Fibroblast of lung (primary cell): ENCODE measurements around the gene OR8A1. TPM values are rescaled to one million over a fixed set of nuclear protein-coding genes. Genes with fewer than 3 reads are reported as not detected.

Source experiments
- DNase-seq, 2 donors: peaks; one replicate each; pipeline versions ENCODE4 v3.0.0 to v3.0.0-alpha.2; 2010; ENCODE audit warnings: low read depth in 2 of 2
- H2AFZ ChIP-seq: 2 replicates; pipeline ENCODE4 v1.5.1; 2012; ENCODE audit warnings: low read length, control low read depth, inconsistent platforms
- H3K27ac ChIP-seq: 2 replicates; pipeline ENCODE4 v1.5.1; 2011; ENCODE audit warnings: low read length, control low read depth; ENCODE audit not compliant: insufficient read depth
- H3K27me3 ChIP-seq: 2 replicates; pipeline ENCODE4 v1.5.1; 2011; ENCODE audit warnings: mild to moderate bottlenecking, low read length; ENCODE audit not compliant: control insufficient read depth, insufficient read depth
- H3K36me3 ChIP-seq: 2 replicates; pipeline ENCODE4 v1.5.1; 2011; ENCODE audit warnings: low read length; ENCODE audit not compliant: control insufficient read depth, insufficient read depth
- H3K4me1 ChIP-seq: 2 replicates; pipeline ENCODE4 v1.5.1; 2011; ENCODE audit warnings: low read length; ENCODE audit not compliant: control insufficient read depth, insufficient read depth; ENCODE audit errors: extremely low read depth
- H3K4me2 ChIP-seq: 2 replicates; pipeline ENCODE4 v1.5.1; 2011; ENCODE audit warnings: low read length, control low read depth; ENCODE audit not compliant: insufficient read depth; ENCODE audit errors: extremely low read depth
- H3K4me3 ChIP-seq, 4 experiments: fragments of 200-600 bp in 1 of 4; sonication (generic) in 1 of 4; replicated peaks in 1 of 4; 2 replicates each; pipeline ENCODE4 v1.5.1; 2011 to 2016; ENCODE audit warnings: low read length in 4 of 4, low read depth in 3 of 4, mild to moderate bottlenecking in 3 of 4, control low read depth in 2 of 4, inconsistent platforms in 1 of 4, mixed read lengths in 1 of 4; ENCODE audit not compliant: insufficient read depth in 1 of 4; ENCODE audit errors: control extremely low read depth in 1 of 4
- H3K79me2 ChIP-seq: 2 replicates; pipeline ENCODE4 v1.5.1; 2012; ENCODE audit warnings: mild to moderate bottlenecking, low read length, inconsistent platforms; ENCODE audit not compliant: control insufficient read depth, insufficient read depth
- H3K9ac ChIP-seq: 2 replicates; pipeline ENCODE4 v1.5.1; 2011; ENCODE audit warnings: mild to moderate bottlenecking, low read length, control low read depth; ENCODE audit not compliant: insufficient read depth
- H3K9me3 ChIP-seq: 2 replicates; pipeline ENCODE4 v1.5.1; 2012; ENCODE audit warnings: low read depth, low read length; ENCODE audit not compliant: control insufficient read depth, insufficient read depth
- H4K20me1 ChIP-seq: 2 replicates; pipeline ENCODE4 v1.5.1; 2011; ENCODE audit warnings: low read length; ENCODE audit not compliant: control insufficient read depth, insufficient read depth; ENCODE audit errors: extremely low read depth
- EZH2 ChIP-seq: IDR thresholded peaks from 2 replicates; pipeline ENCODE4 v1.5.1; 2012; ENCODE audit warnings: low read length, control low read depth, mild to moderate bottlenecking; ENCODE audit errors: missing control alignments
- polyA plus RNA-seq, 2 donors: library from polyadenylated mRNA; depleted of rRNA in 1 of 2; stranded (reverse) in 1 of 2; unstranded in 1 of 2; fragments of >200 nt; gene quantifications; 2 replicates each; pipeline ENCODE4 v1.2.1, GENCODE V29; 2011 to 2012; ENCODE audit warnings: missing spikeins in 1 of 2
- total RNA-seq: library from RNA; depleted of rRNA; stranded (reverse); fragments of >200 nt; gene quantifications from 2 replicates; pipeline ENCODE4 v1.2.1, GENCODE V29; 2014
- TF ChIP-seq, protein P1 (sequence below), 2 donors: IDR thresholded peaks in 1 of 2; conservative IDR thresholded peaks in 1 of 2; 1 replicate in 1 of 2; 2 replicates in 1 of 2; pipeline ENCODE4 v1.5.1; 2011 to 2012; ENCODE audit warnings: low read length in 2 of 2, control low read depth in 1 of 2, inconsistent platforms in 1 of 2, low read depth in 1 of 2, mild to moderate bottlenecking in 1 of 2

OR8A1 gene
- total and polyA plus RNA-seq, 2 donors (not counting 1 experiment from before 2014, with no cell fraction given): not detected

DNA sequence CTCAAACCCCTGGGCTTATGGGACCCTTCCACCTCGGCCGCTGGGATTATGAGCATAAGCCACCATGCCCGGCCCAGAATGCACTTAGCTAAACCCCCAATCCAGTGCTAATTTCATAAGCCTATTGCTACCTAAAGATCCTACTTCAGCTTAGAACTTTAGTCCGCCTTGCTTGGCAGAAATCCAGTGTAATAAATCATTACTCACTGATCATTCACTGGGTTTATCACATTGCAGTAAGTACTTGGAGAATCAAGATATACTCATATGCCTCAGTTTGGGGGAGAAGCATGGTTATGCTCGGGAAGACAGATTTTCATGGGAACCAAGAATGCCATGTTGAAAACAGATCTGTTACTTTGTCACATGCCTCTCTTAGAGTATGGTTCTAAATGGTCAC is 49.1 kb downstream of the OR8A1 start:
- Histone ChIP-seq H3K27me3 (peaks cover 2% of the 10 kb centered on the region), H3K79me2 (peaks cover 10% of the 10 kb centered on the region), H3K9me3 (no peaks in the 10 kb centered on the region), H3K4me2 (no peak overlapping the region), H3K4me3 (no peak overlapping the region), H2AFZ (no peak overlapping the region), H4K20me1 (no peaks in the 10 kb centered on the region), H3K27ac (no peak overlapping the region), H3K4me1 (no peaks in the 10 kb centered on the region), H3K36me3 (no peaks in the 10 kb centered on the region), H3K9ac (no peak overlapping the region)
- no peak for DNase-seq
- no peak for TF ChIP-seq EZH2
- TF ChIP-seq, protein P1, sequence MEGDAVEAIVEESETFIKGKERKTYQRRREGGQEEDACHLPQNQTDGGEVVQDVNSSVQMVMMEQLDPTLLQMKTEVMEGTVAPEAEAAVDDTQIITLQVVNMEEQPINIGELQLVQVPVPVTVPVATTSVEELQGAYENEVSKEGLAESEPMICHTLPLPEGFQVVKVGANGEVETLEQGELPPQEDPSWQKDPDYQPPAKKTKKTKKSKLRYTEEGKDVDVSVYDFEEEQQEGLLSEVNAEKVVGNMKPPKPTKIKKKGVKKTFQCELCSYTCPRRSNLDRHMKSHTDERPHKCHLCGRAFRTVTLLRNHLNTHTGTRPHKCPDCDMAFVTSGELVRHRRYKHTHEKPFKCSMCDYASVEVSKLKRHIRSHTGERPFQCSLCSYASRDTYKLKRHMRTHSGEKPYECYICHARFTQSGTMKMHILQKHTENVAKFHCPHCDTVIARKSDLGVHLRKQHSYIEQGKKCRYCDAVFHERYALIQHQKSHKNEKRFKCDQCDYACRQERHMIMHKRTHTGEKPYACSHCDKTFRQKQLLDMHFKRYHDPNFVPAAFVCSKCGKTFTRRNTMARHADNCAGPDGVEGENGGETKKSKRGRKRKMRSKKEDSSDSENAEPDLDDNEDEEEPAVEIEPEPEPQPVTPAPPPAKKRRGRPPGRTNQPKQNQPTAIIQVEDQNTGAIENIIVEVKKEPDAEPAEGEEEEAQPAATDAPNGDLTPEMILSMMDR (conservative IDR thresholded peaks at IDR 0.05 in 1 of 2, IDR thresholded peaks at IDR 0.05 in 1 of 2; ENCODE audit: low read depth in 1 of 2, low read length in 2 of 2): no peak

Other genes with a start within 250 kb of the OR8A1 start
- not detected in 2 replicates for gene OR8D2, start 249.8 kb upstream of the OR8A1 start, total RNA-seq
- not detected in 2 replicates for gene OR8D2, start 249.8 kb upstream of the OR8A1 start, polyA plus RNA-seq
- not detected in 2 replicates for gene OR8B2, start 185.5 kb upstream of the OR8A1 start, total RNA-seq
- not detected in 2 replicates for gene OR8B2, start 185.5 kb upstream of the OR8A1 start, polyA plus RNA-seq
- not detected in 2 replicates for gene OR8B3, start 171.0 kb upstream of the OR8A1 start, total RNA-seq
- not detected in 2 replicates for gene OR8B3, start 171.0 kb upstream of the OR8A1 start, polyA plus RNA-seq
- gene OR8B4, start 145.1 kb upstream of the OR8A1 start, total RNA-seq: not detected in 2 replicates
- not detected in 2 replicates for gene OR8B4, start 145.1 kb upstream of the OR8A1 start, polyA plus RNA-seq
- not detected in 2 replicates for gene OR8B8, start 124.3 kb upstream of the OR8A1 start, total RNA-seq
- gene OR8B8, start 124.3 kb upstream of the OR8A1 start, polyA plus RNA-seq: not detected in 2 replicates
- gene OR8B12, start 26.3 kb upstream of the OR8A1 start, total RNA-seq: not detected in 2 replicates
- not detected in 2 replicates for gene OR8B12, start 26.3 kb upstream of the OR8A1 start, polyA plus RNA-seq
- gene PANX3, start 41.4 kb downstream of the OR8A1 start, total RNA-seq: not detected in 2 replicates
- not detected in 2 replicates for gene PANX3, start 41.4 kb downstream of the OR8A1 start, polyA plus RNA-seq
- 30.0 and 36.2 TPM in 2 replicates for gene TBRG1, start 52.9 kb downstream of the OR8A1 start, total RNA-seq
- 21.6 and 31.0 TPM in 2 replicates for gene TBRG1, start 52.9 kb downstream of the OR8A1 start, polyA plus RNA-seq
- gene SIAE, start 103.7 kb downstream of the OR8A1 start, total RNA-seq: 23.1 and 28.9 TPM in 2 replicates
- 42.3 and 67.0 TPM in 2 replicates for gene SIAE, start 103.7 kb downstream of the OR8A1 start, polyA plus RNA-seq
- 10.0 and 18.0 TPM in 2 replicates for gene SPA17, start 103.9 kb downstream of the OR8A1 start, total RNA-seq
- 19.1 and 27.0 TPM in 2 replicates for gene SPA17, start 103.9 kb downstream of the OR8A1 start, polyA plus RNA-seq
- 0.17 TPM in 1 of 2 replicates, not detected in the other for gene NRGN, start 169.9 kb downstream of the OR8A1 start, total RNA-seq
- 4.9 and 10.8 TPM in 2 replicates for gene NRGN, start 169.9 kb downstream of the OR8A1 start, polyA plus RNA-seq
- gene VSIG2, start 182.3 kb downstream of the OR8A1 start, total RNA-seq: not detected in 2 replicates
- gene VSIG2, start 182.3 kb downstream of the OR8A1 start, polyA plus RNA-seq: 0.06 TPM in 1 of 2 replicates, not detected in the other
- under 0.01 and 0.26 TPM in 2 replicates for gene ESAM, start 192.3 kb downstream of the OR8A1 start, total RNA-seq
- gene ESAM, start 192.3 kb downstream of the OR8A1 start, polyA plus RNA-seq: 0.10 and 2.7 TPM in 2 replicates
- gene MSANTD2, start 230.4 kb downstream of the OR8A1 start, total RNA-seq: 6.2 and 6.3 TPM in 2 replicates
- gene MSANTD2, start 230.4 kb downstream of the OR8A1 start, polyA plus RNA-seq: 5.6 and 6.6 TPM in 2 replicates